ENCODE measurements around the gene NR2C1. TPM values are rescaled to one million over a fixed set of nuclear protein-coding genes. Genes with fewer than 3 reads are reported as not detected.

The NR2C1 gene
- total and polyA plus RNA-seq, 9 of the 15 experiments (the other 6 are each of a cell fraction or from before 2014, with no cell fraction given), result 8.5 to 42.4 (median 35.6) TPM

DNA sequence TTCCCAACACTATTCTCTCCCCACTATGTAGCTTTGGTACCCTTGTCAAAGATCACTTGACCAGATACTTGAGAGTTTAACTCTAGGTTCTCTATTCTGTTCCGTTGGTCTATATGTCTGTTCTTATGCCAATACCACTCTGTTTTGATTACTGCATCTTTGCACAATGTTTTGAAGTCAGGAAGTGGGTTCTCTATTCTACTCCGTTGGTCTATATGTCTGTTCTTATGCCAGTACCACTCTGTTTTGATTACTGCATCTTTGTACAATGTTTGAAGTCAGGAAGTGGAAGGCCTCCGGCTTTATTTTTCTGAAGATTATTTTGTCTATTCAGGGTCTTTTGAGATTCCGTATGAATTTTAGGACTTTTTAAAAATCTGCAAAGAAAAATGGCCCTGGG lies 67.2 kb downstream of the NR2C1 start (continued):
- no peak for TF ChIP-seq PHTF2 (CRISPR knock-in tag; IDR thresholded peaks at IDR 0.05)
- TF ChIP-seq HLTF (IDR thresholded peaks at IDR 0.05), result no peak
- TF ChIP-seq MAFK (IDR thresholded peaks at IDR 0.05; ENCODE audit: low read length), result no peak

GRCh38 chr12:95004610-95005009 lies 68.8 kb downstream of the NR2C1 start:
- no peak for FAIRE-seq
- TF ChIP-seq BMI1 (IDR thresholded peaks at IDR 0.05; ENCODE audit: low read length) (no peak), KDM5B (IDR thresholded peaks at IDR 0.05; ENCODE audit: insufficient replicate concordance, low read depth, low read length) (no peak), CEBPB (tag; IDR thresholded peaks at IDR 0.05) (peak; percentile 95), ZNF512 (tag; IDR thresholded peaks at IDR 0.05) (no peak), IRF9 (tag; IDR thresholded peaks at IDR 0.05) (peak; percentile 80; the same call in 1 of the 2 replicates), ZFX (CRISPR knock-in tag; IDR thresholded peaks at IDR 0.05) (no peak), GATA2 (CRISPR knock-in tag; IDR thresholded peaks at IDR 0.05) (no peak), GATAD2B (IDR thresholded peaks at IDR 0.05; ENCODE audit: borderline replicate concordance) (no peak), NFATC3 (IDR thresholded peaks at IDR 0.05) (no peak), ZKSCAN8 (CRISPR knock-in tag; IDR thresholded peaks at IDR 0.05) (no peak), ZNF592 (IDR thresholded peaks at IDR 0.05) (no peak)
- TF ChIP-seq, protein P1, sequence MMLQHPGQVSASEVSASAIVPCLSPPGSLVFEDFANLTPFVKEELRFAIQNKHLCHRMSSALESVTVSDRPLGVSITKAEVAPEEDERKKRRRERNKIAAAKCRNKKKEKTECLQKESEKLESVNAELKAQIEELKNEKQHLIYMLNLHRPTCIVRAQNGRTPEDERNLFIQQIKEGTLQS (IDR thresholded peaks at IDR 0.05), result no peak
- TF ChIP-seq, protein P1 (CRISPR knock-in tag; conservative IDR thresholded peaks at IDR 0.05), result no peak

More at GRCh38 chr12:95004610-95005009, 68.8 kb downstream of the NR2C1 start:
- Histone ChIP-seq H3K4me2 (ENCODE audit: insufficient read depth, low read length) (no peak overlapping the region), H3K27me3 (ENCODE audit: control insufficient read depth in 2 of 2, insufficient read depth in 2 of 2, low read length in 2 of 2) (no peaks in the 10 kb centered on the region), H3K9me1 (ENCODE audit: control insufficient read depth, insufficient read depth, low read length) (no peaks in the 10 kb centered on the region), H3K4me3 (no peak overlapping the region), H3K4me1 (replicated peaks in 1 of 2; ENCODE audit: control insufficient read depth in 2 of 2, insufficient read depth in 2 of 2, low read length in 2 of 2) (peaks cover 0 to 8% of the 10 kb centered on the region in 2 experiments; a peak in 2 of 5 replicates), H3K9me3 (replicated peaks; ENCODE audit: control insufficient read depth, insufficient read depth, low read depth, low read length) (no peaks in the 10 kb centered on the region; the same call in 1 of the 2 replicates), H4K20me1 (replicated peaks; ENCODE audit: control insufficient read depth, insufficient read depth, low read length) (no peaks in the 10 kb centered on the region), H3K79me2 (ENCODE audit: control insufficient read depth, insufficient read depth, low read length) (peaks cover 25% of the 10 kb centered on the region), H3K9ac (ENCODE audit: insufficient read depth in 1 of 2, low read depth in 2 of 2, low read length in 2 of 2) (no peak overlapping the region), H3K27ac (ENCODE audit: extremely low read depth, low read depth, low read length) (no peak overlapping the region), H2AFZ (ENCODE audit: low read depth, low read length) (no peak overlapping the region), H3K36me3 (ENCODE audit: control insufficient read depth, insufficient read depth, low read length) (peaks cover 15% of the 10 kb centered on the region; the same call in 1 of the 3 replicates)
- 68% methylated on average over 2 of the region's 2 CpGs for WGBS (ENCODE audit: insufficient coverage, low coverage, missing lambda C conversion rate)
- ChIA-PET POLR2A (no interaction called here), CTCF (ENCODE audit: low intra/inter-chr PET ratio) (no interaction called here)
- DNase-seq (ENCODE audit: extremely low read depth in 1 of 4, low spot score in 3 of 4) (no peak), ATAC-seq (no peak)
- no TSS peak for BruUV-seq (replicated peaks)
- in situ Hi-C loops (cut with MboI) (no loop called here), intact Hi-C loops (cut with micrococcal nuclease) (no loop called here)

Data from K562 (cell line).